Fibroblast of lung (primary cell): ENCODE results near the gene RALGAPB. TPM values are rescaled to one million over a fixed set of nuclear protein-coding genes. Genes with fewer than 3 reads are reported as not detected.
A peak's percentile ranks its signal among the peaks of the same experiment; 100 is the strongest.

Experiments used
- DNase-seq, 2 donors: peaks; one replicate each; pipeline versions ENCODE4 v3.0.0 to v3.0.0-alpha.2; 2010; ENCODE audit warnings: low read depth in 2 of 2
- H2AFZ ChIP-seq: 2 replicates; pipeline ENCODE4 v1.5.1; 2012; ENCODE audit warnings: low read length, control low read depth, inconsistent platforms
- H3K27ac ChIP-seq: 2 replicates; pipeline ENCODE4 v1.5.1; 2011; ENCODE audit warnings: low read length, control low read depth; ENCODE audit not compliant: insufficient read depth
- H3K27me3 ChIP-seq: 2 replicates; pipeline ENCODE4 v1.5.1; 2011; ENCODE audit warnings: mild to moderate bottlenecking, low read length; ENCODE audit not compliant: control insufficient read depth, insufficient read depth
- H3K36me3 ChIP-seq: 2 replicates; pipeline ENCODE4 v1.5.1; 2011; ENCODE audit warnings: low read length; ENCODE audit not compliant: control insufficient read depth, insufficient read depth
- H3K4me1 ChIP-seq: 2 replicates; pipeline ENCODE4 v1.5.1; 2011; ENCODE audit warnings: low read length; ENCODE audit not compliant: control insufficient read depth, insufficient read depth; ENCODE audit errors: extremely low read depth
- H3K4me2 ChIP-seq: 2 replicates; pipeline ENCODE4 v1.5.1; 2011; ENCODE audit warnings: low read length, control low read depth; ENCODE audit not compliant: insufficient read depth; ENCODE audit errors: extremely low read depth
- H3K4me3 ChIP-seq, 4 experiments: fragments of 200-600 bp in 1 of 4; sonication (generic) in 1 of 4; replicated peaks in 1 of 4; 2 replicates each; pipeline ENCODE4 v1.5.1; 2011 to 2016; ENCODE audit warnings: low read length in 4 of 4, low read depth in 3 of 4, mild to moderate bottlenecking in 3 of 4, control low read depth in 2 of 4, inconsistent platforms in 1 of 4, mixed read lengths in 1 of 4; ENCODE audit not compliant: insufficient read depth in 1 of 4; ENCODE audit errors: control extremely low read depth in 1 of 4
- H3K79me2 ChIP-seq: 2 replicates; pipeline ENCODE4 v1.5.1; 2012; ENCODE audit warnings: mild to moderate bottlenecking, low read length, inconsistent platforms; ENCODE audit not compliant: control insufficient read depth, insufficient read depth
- H3K9ac ChIP-seq: 2 replicates; pipeline ENCODE4 v1.5.1; 2011; ENCODE audit warnings: mild to moderate bottlenecking, low read length, control low read depth; ENCODE audit not compliant: insufficient read depth
- H3K9me3 ChIP-seq: 2 replicates; pipeline ENCODE4 v1.5.1; 2012; ENCODE audit warnings: low read depth, low read length; ENCODE audit not compliant: control insufficient read depth, insufficient read depth
- H4K20me1 ChIP-seq: 2 replicates; pipeline ENCODE4 v1.5.1; 2011; ENCODE audit warnings: low read length; ENCODE audit not compliant: control insufficient read depth, insufficient read depth; ENCODE audit errors: extremely low read depth
- CTCF ChIP-seq, 2 donors: IDR thresholded peaks in 1 of 2; conservative IDR thresholded peaks in 1 of 2; 1 replicate in 1 of 2; 2 replicates in 1 of 2; pipeline ENCODE4 v1.5.1; 2011 to 2012; ENCODE audit warnings: low read length in 2 of 2, control low read depth in 1 of 2, inconsistent platforms in 1 of 2, low read depth in 1 of 2, mild to moderate bottlenecking in 1 of 2
- EZH2 ChIP-seq: IDR thresholded peaks from 2 replicates; pipeline ENCODE4 v1.5.1; 2012; ENCODE audit warnings: low read length, control low read depth, mild to moderate bottlenecking; ENCODE audit errors: missing control alignments
- polyA plus RNA-seq, 2 donors: library from polyadenylated mRNA; depleted of rRNA in 1 of 2; stranded (reverse) in 1 of 2; unstranded in 1 of 2; fragments of >200 nt; gene quantifications; 2 replicates each; pipeline ENCODE4 v1.2.1, GENCODE V29; 2011 to 2012; ENCODE audit warnings: missing spikeins in 1 of 2
- total RNA-seq: library from RNA; depleted of rRNA; stranded (reverse); fragments of >200 nt; gene quantifications from 2 replicates; pipeline ENCODE4 v1.2.1, GENCODE V29; 2014

Gene RALGAPB
- total and polyA plus RNA-seq, 2 donors (not counting 1 experiment from before 2014, with no cell fraction given) = 19.5 to 31.4 TPM

GRCh38 chr20:38446441-38447209 lies 26.0 kb upstream of the RALGAPB start:
- H3K9me3 ChIP-seq = no peaks in the 10 kb centered on the region
- DNase-seq = peak; percentile 95 to 96
- no peaks in the 10 kb centered on the region for H3K27me3 ChIP-seq
- H3K4me3 ChIP-seq = peak overlapping the region; percentile 70 to 100 (median 80)
- H3K4me1 ChIP-seq = no peaks in the 10 kb centered on the region
- H3K36me3 ChIP-seq = peaks cover 4% of the 10 kb centered on the region
- peak overlapping the region; percentile 77 for H3K9ac ChIP-seq
- peak overlapping the region; percentile 96 for H3K4me2 ChIP-seq
- peak overlapping the region; percentile 76 for H3K27ac ChIP-seq
- TF ChIP-seq CTCF (conservative IDR thresholded peaks at IDR 0.05 in 1 of 2, IDR thresholded peaks at IDR 0.05 in 1 of 2; ENCODE audit: low read depth in 1 of 2, low read length in 2 of 2) = peak; percentile 84 to 87
- no peak for TF ChIP-seq EZH2
- H4K20me1 ChIP-seq = no peaks in the 10 kb centered on the region
- H2AFZ ChIP-seq = peak overlapping the region; percentile 74
- no peaks in the 10 kb centered on the region for H3K79me2 ChIP-seq

GRCh38 chr20:38447251-38447661 lies 25.4 kb upstream of the RALGAPB start:
- H3K27me3 ChIP-seq = no peaks in the 10 kb centered on the region
- peak overlapping the region; percentile 70 to 100 (median 80) for H3K4me3 ChIP-seq
- H3K27ac ChIP-seq = peak overlapping the region; percentile 76
- peak overlapping the region; percentile 96 for H3K4me2 ChIP-seq
- no peaks in the 10 kb centered on the region for H3K4me1 ChIP-seq
- no peaks in the 10 kb centered on the region for H3K9me3 ChIP-seq
- H2AFZ ChIP-seq = peak overlapping the region; percentile 46
- H3K9ac ChIP-seq = peak overlapping the region; percentile 77
- no peaks in the 10 kb centered on the region for H3K79me2 ChIP-seq
- TF ChIP-seq EZH2 = no peak
- no peak for TF ChIP-seq CTCF (conservative IDR thresholded peaks at IDR 0.05 in 1 of 2, IDR thresholded peaks at IDR 0.05 in 1 of 2; ENCODE audit: low read depth in 1 of 2, low read length in 2 of 2)
- peaks cover 4% of the 10 kb centered on the region for H3K36me3 ChIP-seq
- no peak for DNase-seq
- H4K20me1 ChIP-seq = no peaks in the 10 kb centered on the region

GRCh38 chr20:38447931-38448675 lies 24.5 kb upstream of the RALGAPB start:
- Histone ChIP-seq H3K79me2 (no peaks in the 10 kb centered on the region), H3K4me2 (no peak overlapping the region), H3K9ac (no peak overlapping the region), H4K20me1 (no peaks in the 10 kb centered on the region), H3K27me3 (no peaks in the 10 kb centered on the region), H3K9me3 (no peaks in the 10 kb centered on the region), H3K4me3 (peak overlapping the region in 1 of 4 experiments; percentile 100), H2AFZ (no peak overlapping the region), H3K27ac (no peak overlapping the region), H3K36me3 (peaks cover 4% of the 10 kb centered on the region), H3K4me1 (no peaks in the 10 kb centered on the region)
- no peak for TF ChIP-seq CTCF (conservative IDR thresholded peaks at IDR 0.05 in 1 of 2, IDR thresholded peaks at IDR 0.05 in 1 of 2; ENCODE audit: low read depth in 1 of 2, low read length in 2 of 2)
- no peak for TF ChIP-seq EZH2
- DNase-seq = no peak
